HCT116 (cell line): ENCODE measurements around the gene FXYD4. TPM values are rescaled to one million over a fixed set of nuclear protein-coding genes. Genes with fewer than 3 reads are reported as not detected.

ENCODE experiments used
- CEBPB ChIP-seq: IDR thresholded peaks from 2 replicates; pipeline ENCODE4 v1.6.1; 2012; ENCODE audit warnings: low read depth
- EZH2phosphoT487 ChIP-seq: fragments of 200-600 bp; IDR thresholded peaks from 2 replicates; pipeline ENCODE4 v1.6.1; 2018; ENCODE audit warnings: antibody characterized with exemption, borderline replicate concordance
- FOSL1 ChIP-seq: IDR thresholded peaks from 2 replicates; pipeline ENCODE4 v1.6.1; 2012; ENCODE audit warnings: low read depth
- POLR2A ChIP-seq: IDR thresholded peaks from 2 replicates; pipeline ENCODE4 v1.7.0; 2011; ENCODE audit warnings: borderline replicate concordance; ENCODE audit not compliant: insufficient read depth, insufficient read length; ENCODE audit errors: extremely low read depth
- REST ChIP-seq: IDR thresholded peaks from 2 replicates; pipeline ENCODE4 v1.6.1; 2012; ENCODE audit warnings: low read depth
- SP1 ChIP-seq: IDR thresholded peaks from 2 replicates; pipeline ENCODE4 v1.6.1; 2012; ENCODE audit warnings: low read depth
- SRF ChIP-seq: IDR thresholded peaks from 2 replicates; pipeline ENCODE4 v1.6.1; 2012; ENCODE audit warnings: low read depth
- ZNF274 ChIP-seq: fragments of 200-500 bp; sonication (Bioruptor generic); IDR thresholded peaks from 2 replicates; pipeline ENCODE4 v1.6.1; 2014; ENCODE audit warnings: mild to moderate bottlenecking, low read depth, low read length, inconsistent platforms
- total RNA-seq: library from RNA; stranded (reverse); gene quantifications from one replicate; pipeline ENCODE4 v1.2.1, GENCODE V29; 2021; ENCODE audit not compliant: unreplicated experiment
- TF ChIP-seq, protein P1 (sequence below), 3 experiments: fragments of 200-600 bp in 1 of 3; sonication (generic) in 1 of 3; IDR thresholded peaks in 2 of 3; conservative IDR thresholded peaks in 1 of 3; 2 replicates each; pipeline ENCODE4 v1.5.1; 2012 to 2017; ENCODE audit warnings: low read depth in 2 of 3, low read length in 2 of 3, antibody characterized with exemption in 1 of 3, borderline replicate concordance in 1 of 3, control low read depth in 1 of 3, mild to moderate bottlenecking in 1 of 3, mixed read lengths in 1 of 3, mixed run types in 1 of 3, moderate library complexity in 1 of 3; ENCODE audit not compliant: insufficient read depth in 1 of 3

Gene FXYD4
- total RNA-seq, 1 experiment from 2014 or later: 0.71 TPM

- TF ChIP-seq, protein P1, sequence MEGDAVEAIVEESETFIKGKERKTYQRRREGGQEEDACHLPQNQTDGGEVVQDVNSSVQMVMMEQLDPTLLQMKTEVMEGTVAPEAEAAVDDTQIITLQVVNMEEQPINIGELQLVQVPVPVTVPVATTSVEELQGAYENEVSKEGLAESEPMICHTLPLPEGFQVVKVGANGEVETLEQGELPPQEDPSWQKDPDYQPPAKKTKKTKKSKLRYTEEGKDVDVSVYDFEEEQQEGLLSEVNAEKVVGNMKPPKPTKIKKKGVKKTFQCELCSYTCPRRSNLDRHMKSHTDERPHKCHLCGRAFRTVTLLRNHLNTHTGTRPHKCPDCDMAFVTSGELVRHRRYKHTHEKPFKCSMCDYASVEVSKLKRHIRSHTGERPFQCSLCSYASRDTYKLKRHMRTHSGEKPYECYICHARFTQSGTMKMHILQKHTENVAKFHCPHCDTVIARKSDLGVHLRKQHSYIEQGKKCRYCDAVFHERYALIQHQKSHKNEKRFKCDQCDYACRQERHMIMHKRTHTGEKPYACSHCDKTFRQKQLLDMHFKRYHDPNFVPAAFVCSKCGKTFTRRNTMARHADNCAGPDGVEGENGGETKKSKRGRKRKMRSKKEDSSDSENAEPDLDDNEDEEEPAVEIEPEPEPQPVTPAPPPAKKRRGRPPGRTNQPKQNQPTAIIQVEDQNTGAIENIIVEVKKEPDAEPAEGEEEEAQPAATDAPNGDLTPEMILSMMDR (IDR thresholded peaks at IDR 0.05 in 2 of 3, conservative IDR thresholded peaks at IDR 0.05 in 1 of 3; ENCODE audit: borderline replicate concordance in 1 of 3, insufficient read depth in 1 of 3, low read depth in 2 of 3, low read length in 2 of 3): 0 out of 6 replicates have a peak, but pooled peaks of 1 of the 3 experiments have one; percentile 21
- TF ChIP-seq POLR2A (no peak), EZH2phosphoT487 (no peak), CEBPB (no peak), SP1 (peak; percentile 83), ZNF274 (no peak), REST (no peak), FOSL1 (peak; percentile 69), SRF (no peak)
Observed at GRCh38 chr10:43355749-43356371, 15.6 kb upstream of the FXYD4 start (continued).
